IMR-90 (cell line): ENCODE data around the gene NARS2. TPM values are rescaled to one million over a fixed set of nuclear protein-coding genes. Genes with fewer than 3 reads are reported as not detected.

Experiments
- ATAC-seq: fragments of 200-7000 bp; cut with Tn5 transposase; 2 replicates; pipeline ENCODE4 v1.9.1; 2020; ENCODE audit warnings: low read depth, mild to moderate bottlenecking, moderate library complexity
- BruUV-seq: library from RNA; stranded (reverse); fragments of 400-500 nt; replicated peaks from 2 replicates; lab custom pipeline; 2021; lab: Mats Ljungman, UMichigan
- CTCF ChIA-PET: fragments of 300-600 bp; formaldehyde crosslinking; extraction: SDS; loops from one replicate; lab custom pipeline; 2021; ENCODE audit warnings: antibody characterized with exemption; lab: Yijun Ruan, JAX
- POLR2A ChIA-PET: fragments of 300-600 bp; sonication (Branson Sonifier 250); formaldehyde crosslinking; loops from one replicate; lab custom pipeline; 2022; ENCODE audit warnings: antibody characterized with exemption; ENCODE audit not compliant: unreplicated experiment; lab: Charles Lee
- DNase-seq: peaks from one replicate; pipeline ENCODE4 v3.0.0; 2013
- H2AFZ ChIP-seq: replicated peaks from 2 replicates; pipeline ENCODE3; 2013; ENCODE audit warnings: low read length, mild to moderate bottlenecking; ENCODE audit not compliant: poor library complexity
- H2AK5ac ChIP-seq: 2 replicates; pipeline ENCODE4 v1.6.1; 2013; ENCODE audit warnings: low read depth, low read length, inconsistent platforms
- H2AK9ac ChIP-seq: replicated peaks from 2 replicates; pipeline ENCODE3; 2013; ENCODE audit warnings: mild to moderate bottlenecking, low read depth, low read length, moderate library complexity; ENCODE audit not compliant: poor library complexity
- H2BK120ac ChIP-seq: 2 replicates; pipeline ENCODE4 v1.6.1; 2013; ENCODE audit warnings: low read depth, low read length, inconsistent platforms
- H2BK15ac ChIP-seq: 3 replicates; pipeline ENCODE4 v1.6.1; 2013; ENCODE audit warnings: low read depth, low read length, inconsistent platforms
- H2BK20ac ChIP-seq: 2 replicates; pipeline ENCODE4 v1.6.1; 2013; ENCODE audit warnings: low read depth, mild to moderate bottlenecking, inconsistent platforms, low read length, moderate library complexity
- H2BK5ac ChIP-seq: 2 replicates; pipeline ENCODE4 v1.6.1; 2013; ENCODE audit warnings: mild to moderate bottlenecking, low read depth, low read length, inconsistent platforms; ENCODE audit not compliant: poor library complexity, severe bottlenecking
- H3K14ac ChIP-seq: replicated peaks from 2 replicates; pipeline ENCODE4 v1.6.1; 2013; ENCODE audit warnings: low read depth, low read length, inconsistent platforms
- H3K18ac ChIP-seq: 2 replicates; pipeline ENCODE4 v1.6.1; 2013; ENCODE audit warnings: low read depth, low read length, control low read depth
- H3K23ac ChIP-seq: 2 replicates; pipeline ENCODE4 v1.6.1; 2013; ENCODE audit warnings: low read depth, low read length, inconsistent platforms
- H3K27ac ChIP-seq: 2 replicates; pipeline ENCODE4 v1.5.1; 2013; ENCODE audit warnings: mild to moderate bottlenecking, control low read depth, low read length; ENCODE audit not compliant: insufficient read depth
- H3K27me3 ChIP-seq: 2 replicates; pipeline ENCODE4 v1.6.1; 2013; ENCODE audit warnings: low read length; ENCODE audit not compliant: control insufficient read depth, insufficient read depth
- H3K36me3 ChIP-seq: 2 replicates; pipeline ENCODE4 v1.6.1; 2013; ENCODE audit warnings: low read length, mixed read lengths; ENCODE audit not compliant: control insufficient read depth, insufficient read depth
- H3K4ac ChIP-seq: 2 replicates; pipeline ENCODE4 v1.6.1; 2013; ENCODE audit warnings: low read depth, low read length, inconsistent platforms
- H3K4me1 ChIP-seq: 2 replicates; pipeline ENCODE4 v1.6.1; 2013; ENCODE audit warnings: low read length, mixed read lengths; ENCODE audit not compliant: control insufficient read depth, insufficient read depth
- H3K4me2 ChIP-seq: 2 replicates; pipeline ENCODE4 v1.6.1; 2013; ENCODE audit warnings: low read depth, mild to moderate bottlenecking, control low read depth, low read length, moderate library complexity
- H3K4me3 ChIP-seq: 2 replicates; pipeline ENCODE4 v1.5.1; 2013; ENCODE audit warnings: low read depth, mild to moderate bottlenecking, control low read depth, low read length, moderate library complexity; ENCODE audit not compliant: insufficient read depth
- H3K56ac ChIP-seq: 2 replicates; pipeline ENCODE4 v1.6.1; 2013; ENCODE audit warnings: low read length, inconsistent platforms; ENCODE audit not compliant: insufficient read depth; ENCODE audit errors: extremely low read depth
- H3K79me1 ChIP-seq, 2 experiments: 2 replicates each; pipeline ENCODE4 v1.6.1; 2013; ENCODE audit warnings: low read length in 2 of 2, inconsistent platforms in 1 of 2, low read depth in 1 of 2
- H3K9ac ChIP-seq: 2 replicates; pipeline ENCODE4 v1.6.1; 2013; ENCODE audit warnings: low read depth, low read length, control low read depth
- H3K9me1 ChIP-seq: 2 replicates; pipeline ENCODE4 v1.6.1; 2013; ENCODE audit warnings: low read length, inconsistent platforms; ENCODE audit not compliant: insufficient read depth
- H3K9me3 ChIP-seq: 2 replicates; pipeline ENCODE4 v1.6.1; 2013; ENCODE audit warnings: low read length; ENCODE audit not compliant: control insufficient read depth, insufficient read depth
- H4K20me1 ChIP-seq: 2 replicates; pipeline ENCODE4 v1.6.1; 2013; ENCODE audit warnings: low read length, inconsistent platforms; ENCODE audit not compliant: insufficient read depth
- H4K5ac ChIP-seq: 2 replicates; pipeline ENCODE4 v1.6.1; 2013; ENCODE audit warnings: mild to moderate bottlenecking, low read depth, low read length, control low read depth
- H4K8ac ChIP-seq, 2 experiments: 2 replicates each; pipeline ENCODE4 v1.6.1; 2013; ENCODE audit warnings: low read depth in 2 of 2, low read length in 2 of 2, control low read depth in 1 of 2, inconsistent platforms in 1 of 2
- H4K91ac ChIP-seq: 2 replicates; pipeline ENCODE4 v1.6.1; 2013; ENCODE audit warnings: low read depth, low read length, inconsistent platforms; ENCODE audit not compliant: insufficient read depth
- ELK1 ChIP-seq: fragments of 150-350 bp; IDR thresholded peaks from 2 replicates; pipeline ENCODE4 v1.6.1; 2016; ENCODE audit warnings: low read depth, mild to moderate bottlenecking, low read length, moderate library complexity, borderline replicate concordance
- MXI1 ChIP-seq: IDR thresholded peaks from 2 replicates; pipeline ENCODE4 v1.6.1; 2012; ENCODE audit warnings: low read depth, mild to moderate bottlenecking, low read length, moderate library complexity, borderline replicate concordance
- RAD21 ChIP-seq: IDR thresholded peaks from 2 replicates; pipeline ENCODE4 v1.6.1; 2012; ENCODE audit warnings: low read length, improper control_type of control experiment
- USF2 ChIP-seq: fragments of 150-350 bp; IDR thresholded peaks from 2 replicates; pipeline ENCODE4 v1.6.1; 2017; ENCODE audit warnings: mild to moderate bottlenecking, antibody characterized with exemption, low read length, low read depth
- WGBS, 2 experiments: methylation state at CpG; one replicate each; pipeline versions ENCODE4 v1.1.5 to v1.1.7; 2013; ENCODE audit warnings: missing lambda C conversion rate in 2 of 2; ENCODE audit not compliant: insufficient read length in 1 of 2; ENCODE audit errors: extremely low coverage in 2 of 2; 5-methylcytosine and 5-hydroxymethylcytosine counted together
- dilution Hi-C: fragments of 300-500 bp; cut with HindIII; formaldehyde crosslinking; loops from one replicate; pipeline ENCODE4 v1.14.3; 2018; ENCODE audit warnings: low sequenced_read_pairs; ENCODE audit not compliant: unreplicated experiment
- in situ Hi-C: fragments of 300-500 bp; cut with MboI; formaldehyde crosslinking; loops from 3 replicates; pipeline ENCODE4 v1.14.3; 2019; ENCODE audit warnings: low sequenced_read_pairs, inconsistent platforms, mixed read lengths
- intact Hi-C: fragments of 100-400 bp; cut with micrococcal nuclease; formaldehyde crosslinking; loops from 2 replicates; pipeline ENCODE4 v1.10.0; 2022
- polyA plus RNA-seq, 3 experiments: library from polyadenylated mRNA; depleted of rRNA; stranded (reverse); fragments of >200 nt; gene quantifications; 2 replicates each; pipeline ENCODE4 v1.2.3, GENCODE V29; 2012; ENCODE audit warnings: low replicate concordance in 1 of 3
- total RNA-seq: library from RNA; depleted of rRNA; stranded (reverse); fragments of >200 nt; gene quantifications from 2 replicates; pipeline ENCODE4 v1.2.3, GENCODE V29; 2012

Gene NARS2
- total and polyA plus RNA-seq, 2 of the 4 experiments (the other 2 are of a cell fraction) = 8.0 to 15.8 TPM

- dilution Hi-C loops = no loop called here
- BruUV-seq = no TSS peak
- CTCF ChIA-PET = no interaction called here
These were observed 54.4 kb downstream of the NARS2 start for GRCh38 chr11:78520230-78520629.

More at GRCh38 chr11:78520230-78520629, 54.4 kb downstream of the NARS2 start:
- Histone ChIP-seq H3K4me3 (no peak overlapping the region), H4K20me1 (no peaks in the 10 kb centered on the region), H2AK9ac (no peak overlapping the region), H4K8ac (no peak overlapping the region), H3K4ac (no peak overlapping the region), H3K27ac (no peak overlapping the region), H3K9me1 (no peaks in the 10 kb centered on the region), H3K18ac (no peak overlapping the region), H2BK5ac (no peak overlapping the region), H4K5ac (no peak overlapping the region), H2AK5ac (no peak overlapping the region), H2BK20ac (no peak overlapping the region), H2BK15ac (no peak overlapping the region), H3K23ac (no peak overlapping the region), H3K27me3 (no peaks in the 10 kb centered on the region), H3K4me2 (no peak overlapping the region), H2AFZ (no peak overlapping the region), H4K91ac (no peak overlapping the region), H3K36me3 (no peaks in the 10 kb centered on the region), H3K79me1 (peaks cover 0 to 4% of the 10 kb centered on the region in 2 experiments; a peak in 2 of 4 replicates), H3K56ac (no peak overlapping the region), H3K9ac (no peak overlapping the region), H3K14ac (no peak overlapping the region), H3K9me3 (no peaks in the 10 kb centered on the region), H3K4me1 (no peaks in the 10 kb centered on the region), H2BK120ac (no peak overlapping the region)
- DNase-seq = no peak
- POLR2A ChIA-PET = no interaction called here
- intact Hi-C loops (no loop called here), in situ Hi-C loops (no loop called here)
- no peak for ATAC-seq
- TF ChIP-seq RAD21 = no peak
- TF ChIP-seq MXI1 = no peak
- no peak for TF ChIP-seq ELK1
- no peak for TF ChIP-seq USF2
- no CpG with 5 or more reads among the region's 1 CpG for WGBS, 2 experiments
